ENCODE measurements around the gene SLC13A4.

Gene SLC13A4

DNA sequence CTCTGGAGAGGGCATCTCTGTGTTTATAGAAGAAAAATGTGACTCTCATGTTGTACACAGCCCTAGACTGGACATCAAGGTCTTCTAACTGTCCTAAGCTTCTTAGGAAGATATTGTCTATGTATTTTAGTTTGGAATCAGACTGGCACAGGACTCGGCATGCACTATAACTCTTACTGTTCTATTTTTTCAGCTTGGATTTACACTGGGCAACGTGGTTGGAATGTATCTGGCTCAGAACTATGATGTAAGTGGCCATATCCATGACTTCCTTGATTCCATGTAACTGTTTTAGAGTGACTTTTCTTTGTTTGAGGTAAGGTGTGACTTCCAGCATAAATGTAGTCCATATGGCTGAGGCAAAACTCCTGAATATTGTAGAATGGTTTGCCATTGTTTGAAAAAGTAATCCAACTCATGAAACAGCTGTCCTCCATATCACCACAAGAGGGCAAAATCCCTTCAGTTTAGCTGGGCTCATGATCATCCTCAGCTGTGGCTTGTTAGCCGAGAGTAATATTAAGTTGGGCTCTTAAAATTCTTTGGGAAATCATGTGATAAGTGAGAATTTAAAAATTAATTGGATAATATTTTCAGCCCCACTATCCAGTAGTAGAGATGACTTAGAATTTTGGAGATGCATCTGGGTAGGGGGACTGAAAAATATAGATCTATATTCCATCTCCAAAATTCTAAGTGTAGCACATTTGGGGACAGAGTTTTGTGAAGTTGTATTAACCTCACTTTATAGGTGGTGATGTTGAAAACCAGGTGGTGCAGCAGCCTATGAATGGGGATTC, 55.2 kb downstream of the SLC13A4 start:
- Histone ChIP-seq H3K4me1 (ENCODE audit: control insufficient read depth, insufficient read depth, low read length) (no peaks in the 10 kb centered on the region), H3K9me3 (ENCODE audit: control insufficient read depth, insufficient read depth, low read depth, low read length) (no peaks in the 10 kb centered on the region), H3K36me3 (ENCODE audit: control insufficient read depth in 2 of 2, insufficient read depth in 1 of 2, low read length in 2 of 2) (peaks cover 0 to 27% of the 10 kb centered on the region in 2 experiments; a peak in 1 of 3 replicates), H3K4me3 (ENCODE audit: low read depth, low read length) (no peak overlapping the region), H3K27ac (ENCODE audit: extremely low read depth, low read depth, low read length) (no peak overlapping the region)
- peak; percentile 50; the same call in 1 of the 2 replicates for TF ChIP-seq ZNF660 (tag by site-specific recombination; IDR thresholded peaks at IDR 0.05)
- no peak for TF ChIP-seq ZNF112 (tag by site-specific recombination; IDR thresholded peaks at IDR 0.05)
- TF ChIP-seq ZNF654 (tag by site-specific recombination; IDR thresholded peaks at IDR 0.05; ENCODE audit: low read depth): peak; percentile 74
- TF ChIP-seq, protein P1, sequence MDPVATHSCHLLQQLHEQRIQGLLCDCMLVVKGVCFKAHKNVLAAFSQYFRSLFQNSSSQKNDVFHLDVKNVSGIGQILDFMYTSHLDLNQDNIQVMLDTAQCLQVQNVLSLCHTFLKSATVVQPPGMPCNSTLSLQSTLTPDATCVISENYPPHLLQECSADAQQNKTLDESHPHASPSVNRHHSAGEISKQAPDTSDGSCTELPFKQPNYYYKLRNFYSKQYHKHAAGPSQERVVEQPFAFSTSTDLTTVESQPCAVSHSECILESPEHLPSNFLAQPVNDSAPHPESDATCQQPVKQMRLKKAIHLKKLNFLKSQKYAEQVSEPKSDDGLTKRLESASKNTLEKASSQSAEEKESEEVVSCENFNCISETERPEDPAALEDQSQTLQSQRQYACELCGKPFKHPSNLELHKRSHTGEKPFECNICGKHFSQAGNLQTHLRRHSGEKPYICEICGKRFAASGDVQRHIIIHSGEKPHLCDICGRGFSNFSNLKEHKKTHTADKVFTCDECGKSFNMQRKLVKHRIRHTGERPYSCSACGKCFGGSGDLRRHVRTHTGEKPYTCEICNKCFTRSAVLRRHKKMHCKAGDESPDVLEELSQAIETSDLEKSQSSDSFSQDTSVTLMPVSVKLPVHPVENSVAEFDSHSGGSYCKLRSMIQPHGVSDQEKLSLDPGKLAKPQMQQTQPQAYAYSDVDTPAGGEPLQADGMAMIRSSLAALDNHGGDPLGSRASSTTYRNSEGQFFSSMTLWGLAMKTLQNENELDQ (tag by site-specific recombination; IDR thresholded peaks at IDR 0.05; ENCODE audit: low read depth): no peak
- no peak for TF ChIP-seq ZNF473 (tag by site-specific recombination; IDR thresholded peaks at IDR 0.05)
- TF ChIP-seq MYNN (tag by site-specific recombination; IDR thresholded peaks at IDR 0.05; ENCODE audit: borderline replicate concordance): no peak
- TF ChIP-seq, protein P2, sequence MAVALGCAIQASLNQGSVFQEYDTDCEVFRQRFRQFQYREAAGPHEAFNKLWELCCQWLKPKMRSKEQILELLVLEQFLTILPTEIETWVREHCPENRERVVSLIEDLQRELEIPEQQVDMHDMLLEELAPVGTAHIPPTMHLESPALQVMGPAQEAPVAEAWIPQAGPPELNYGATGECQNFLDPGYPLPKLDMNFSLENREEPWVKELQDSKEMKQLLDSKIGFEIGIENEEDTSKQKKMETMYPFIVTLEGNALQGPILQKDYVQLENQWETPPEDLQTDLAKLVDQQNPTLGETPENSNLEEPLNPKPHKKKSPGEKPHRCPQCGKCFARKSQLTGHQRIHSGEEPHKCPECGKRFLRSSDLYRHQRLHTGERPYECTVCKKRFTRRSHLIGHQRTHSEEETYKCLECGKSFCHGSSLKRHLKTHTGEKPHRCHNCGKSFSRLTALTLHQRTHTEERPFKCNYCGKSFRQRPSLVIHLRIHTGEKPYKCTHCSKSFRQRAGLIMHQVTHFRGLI (tag by site-specific recombination; IDR thresholded peaks at IDR 0.05): peak; percentile 63; the same call in 1 of the 2 replicates
- TF ChIP-seq, protein P3, sequence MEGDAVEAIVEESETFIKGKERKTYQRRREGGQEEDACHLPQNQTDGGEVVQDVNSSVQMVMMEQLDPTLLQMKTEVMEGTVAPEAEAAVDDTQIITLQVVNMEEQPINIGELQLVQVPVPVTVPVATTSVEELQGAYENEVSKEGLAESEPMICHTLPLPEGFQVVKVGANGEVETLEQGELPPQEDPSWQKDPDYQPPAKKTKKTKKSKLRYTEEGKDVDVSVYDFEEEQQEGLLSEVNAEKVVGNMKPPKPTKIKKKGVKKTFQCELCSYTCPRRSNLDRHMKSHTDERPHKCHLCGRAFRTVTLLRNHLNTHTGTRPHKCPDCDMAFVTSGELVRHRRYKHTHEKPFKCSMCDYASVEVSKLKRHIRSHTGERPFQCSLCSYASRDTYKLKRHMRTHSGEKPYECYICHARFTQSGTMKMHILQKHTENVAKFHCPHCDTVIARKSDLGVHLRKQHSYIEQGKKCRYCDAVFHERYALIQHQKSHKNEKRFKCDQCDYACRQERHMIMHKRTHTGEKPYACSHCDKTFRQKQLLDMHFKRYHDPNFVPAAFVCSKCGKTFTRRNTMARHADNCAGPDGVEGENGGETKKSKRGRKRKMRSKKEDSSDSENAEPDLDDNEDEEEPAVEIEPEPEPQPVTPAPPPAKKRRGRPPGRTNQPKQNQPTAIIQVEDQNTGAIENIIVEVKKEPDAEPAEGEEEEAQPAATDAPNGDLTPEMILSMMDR (tag by site-specific recombination; IDR thresholded peaks at IDR 0.05): peak; percentile 36; the same call in 1 of the 2 replicates
- ChIA-PET POLR2A (interaction anchor here (0.9 to 2.1 kb wide), 2 partner anchors 9 to 10 kb away, joined by 3 to 7 read pairs; partner anchors contain the start of gene STMP1), CTCF (interaction anchor here (0.6 to 7.8 kb wide), 35 partner anchors 9 to 1256 kb away, joined by 3 to 58 read pairs (median 4); partner anchors contain the start of genes SLC13A4 and STMP1)

DNA sequence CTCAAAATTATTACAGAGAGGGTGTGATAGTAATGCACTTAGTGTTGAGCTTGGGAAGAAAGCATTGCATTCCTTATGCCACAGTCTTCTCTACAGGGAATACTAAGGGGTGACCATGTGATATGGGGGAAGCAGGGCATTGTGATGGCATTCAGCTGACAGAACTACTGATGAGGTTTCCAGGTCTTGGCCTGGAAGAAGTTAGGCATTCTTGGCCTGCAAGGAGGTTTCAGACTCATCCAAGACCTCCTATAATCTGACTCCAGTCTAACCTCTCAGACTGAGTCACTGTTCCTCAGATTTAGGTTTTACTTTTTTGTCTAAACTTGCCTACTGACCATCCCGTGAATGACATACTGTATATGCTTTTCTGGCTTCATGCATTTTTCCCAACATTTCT, 57.8 kb downstream of the SLC13A4 start:
- no peak overlapping the region for H3K4me3 ChIP-seq (ENCODE audit: low read depth, low read length)
- H3K36me3 ChIP-seq (ENCODE audit: control insufficient read depth in 2 of 2, insufficient read depth in 1 of 2, low read length in 2 of 2): peaks cover 0 to 13% of the 10 kb centered on the region in 2 experiments; a peak in 1 of 3 replicates
- no peaks in the 10 kb centered on the region for H3K4me1 ChIP-seq (ENCODE audit: control insufficient read depth, insufficient read depth, low read length)
- H3K27ac ChIP-seq (ENCODE audit: extremely low read depth, low read depth, low read length): no peak overlapping the region
- POLR2A ChIA-PET: no interaction called here
- CTCF ChIA-PET: interaction anchor here (0.6 to 7.8 kb wide), 9 partner anchors 8 to 339 kb away, joined by 3 to 58 read pairs (median 5); partner anchors contain the start of gene STMP1
- no peaks in the 10 kb centered on the region for H3K9me3 ChIP-seq (ENCODE audit: control insufficient read depth, insufficient read depth, low read depth, low read length)
- TF ChIP-seq, protein P4, sequence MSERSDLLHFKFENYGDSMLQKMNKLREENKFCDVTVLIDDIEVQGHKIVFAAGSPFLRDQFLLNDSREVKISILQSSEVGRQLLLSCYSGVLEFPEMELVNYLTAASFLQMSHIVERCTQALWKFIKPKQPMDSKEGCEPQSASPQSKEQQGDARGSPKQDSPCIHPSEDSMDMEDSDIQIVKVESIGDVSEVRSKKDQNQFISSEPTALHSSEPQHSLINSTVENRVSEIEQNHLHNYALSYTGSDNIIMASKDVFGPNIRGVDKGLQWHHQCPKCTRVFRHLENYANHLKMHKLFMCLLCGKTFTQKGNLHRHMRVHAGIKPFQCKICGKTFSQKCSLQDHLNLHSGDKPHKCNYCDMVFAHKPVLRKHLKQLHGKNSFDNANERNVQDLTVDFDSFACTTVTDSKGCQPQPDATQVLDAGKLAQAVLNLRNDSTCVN (tag by site-specific recombination; optimal IDR thresholded peaks at IDR 0.05): no peak
- TF ChIP-seq ZNF670 (tag by site-specific recombination; IDR thresholded peaks at IDR 0.05; ENCODE audit: low read depth) (no peak), ZNF510 (tag by site-specific recombination; IDR thresholded peaks at IDR 0.05; ENCODE audit: insufficient replicate concordance) (no peak), MEIS1 (CRISPR knock-in tag; IDR thresholded peaks at IDR 0.05; ENCODE audit: borderline replicate concordance) (no peak), ZNF555 (tag by site-specific recombination; conservative IDR thresholded peaks at IDR 0.05) (no peak), KLF16 (tag by site-specific recombination; IDR thresholded peaks at IDR 0.05) (no peak), BCL11B (tag by site-specific recombination; IDR thresholded peaks at IDR 0.05; ENCODE audit: low read depth) (no peak), ZNF560 (tag by site-specific recombination; IDR thresholded peaks at IDR 0.05; ENCODE audit: borderline replicate concordance) (no peak), GLI2 (tag by site-specific recombination; IDR thresholded peaks at IDR 0.05; ENCODE audit: borderline replicate concordance, low read depth) (no peak), ZNF266 (tag by site-specific recombination; IDR thresholded peaks at IDR 0.05; ENCODE audit: low read depth) (no peak), ZNF837 (tag by site-specific recombination; IDR thresholded peaks at IDR 0.05) (no peak)
- TF ChIP-seq, protein P5, sequence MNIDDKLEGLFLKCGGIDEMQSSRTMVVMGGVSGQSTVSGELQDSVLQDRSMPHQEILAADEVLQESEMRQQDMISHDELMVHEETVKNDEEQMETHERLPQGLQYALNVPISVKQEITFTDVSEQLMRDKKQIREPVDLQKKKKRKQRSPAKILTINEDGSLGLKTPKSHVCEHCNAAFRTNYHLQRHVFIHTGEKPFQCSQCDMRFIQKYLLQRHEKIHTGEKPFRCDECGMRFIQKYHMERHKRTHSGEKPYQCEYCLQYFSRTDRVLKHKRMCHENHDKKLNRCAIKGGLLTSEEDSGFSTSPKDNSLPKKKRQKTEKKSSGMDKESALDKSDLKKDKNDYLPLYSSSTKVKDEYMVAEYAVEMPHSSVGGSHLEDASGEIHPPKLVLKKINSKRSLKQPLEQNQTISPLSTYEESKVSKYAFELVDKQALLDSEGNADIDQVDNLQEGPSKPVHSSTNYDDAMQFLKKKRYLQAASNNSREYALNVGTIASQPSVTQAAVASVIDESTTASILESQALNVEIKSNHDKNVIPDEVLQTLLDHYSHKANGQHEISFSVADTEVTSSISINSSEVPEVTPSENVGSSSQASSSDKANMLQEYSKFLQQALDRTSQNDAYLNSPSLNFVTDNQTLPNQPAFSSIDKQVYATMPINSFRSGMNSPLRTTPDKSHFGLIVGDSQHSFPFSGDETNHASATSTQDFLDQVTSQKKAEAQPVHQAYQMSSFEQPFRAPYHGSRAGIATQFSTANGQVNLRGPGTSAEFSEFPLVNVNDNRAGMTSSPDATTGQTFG (tag by site-specific recombination; IDR thresholded peaks at IDR 0.05; ENCODE audit: borderline replicate concordance): no peak
- TF ChIP-seq, protein P6, sequence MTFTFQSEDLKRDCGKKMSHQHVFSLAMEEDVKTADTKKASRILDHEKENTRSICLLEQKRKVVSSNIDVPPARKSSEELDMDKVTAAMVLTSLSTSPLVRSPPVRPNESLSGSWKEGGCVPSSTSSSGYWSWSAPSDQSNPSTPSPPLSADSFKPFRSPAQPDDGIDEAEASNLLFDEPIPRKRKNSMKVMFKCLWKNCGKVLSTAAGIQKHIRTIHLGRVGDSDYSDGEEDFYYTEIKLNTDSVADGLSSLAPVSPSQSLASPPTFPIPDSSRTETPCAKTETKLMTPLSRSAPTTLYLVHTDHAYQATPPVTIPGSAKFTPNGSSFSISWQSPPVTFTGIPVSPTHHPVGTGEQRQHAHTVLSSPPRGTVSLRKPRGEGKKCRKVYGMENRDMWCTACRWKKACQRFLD (tag by site-specific recombination; IDR thresholded peaks at IDR 0.05): no peak
